NCI-H1417 treated with DMSO at 0.1 percent for 48 hours (cell line): ENCODE measurements around the gene ZNF236.

Experiments
- DNase-seq: peaks from one replicate; lab custom pipeline; 2025; lab: John Stamatoyannopoulos, UW

ZNF236 gene

DNA sequence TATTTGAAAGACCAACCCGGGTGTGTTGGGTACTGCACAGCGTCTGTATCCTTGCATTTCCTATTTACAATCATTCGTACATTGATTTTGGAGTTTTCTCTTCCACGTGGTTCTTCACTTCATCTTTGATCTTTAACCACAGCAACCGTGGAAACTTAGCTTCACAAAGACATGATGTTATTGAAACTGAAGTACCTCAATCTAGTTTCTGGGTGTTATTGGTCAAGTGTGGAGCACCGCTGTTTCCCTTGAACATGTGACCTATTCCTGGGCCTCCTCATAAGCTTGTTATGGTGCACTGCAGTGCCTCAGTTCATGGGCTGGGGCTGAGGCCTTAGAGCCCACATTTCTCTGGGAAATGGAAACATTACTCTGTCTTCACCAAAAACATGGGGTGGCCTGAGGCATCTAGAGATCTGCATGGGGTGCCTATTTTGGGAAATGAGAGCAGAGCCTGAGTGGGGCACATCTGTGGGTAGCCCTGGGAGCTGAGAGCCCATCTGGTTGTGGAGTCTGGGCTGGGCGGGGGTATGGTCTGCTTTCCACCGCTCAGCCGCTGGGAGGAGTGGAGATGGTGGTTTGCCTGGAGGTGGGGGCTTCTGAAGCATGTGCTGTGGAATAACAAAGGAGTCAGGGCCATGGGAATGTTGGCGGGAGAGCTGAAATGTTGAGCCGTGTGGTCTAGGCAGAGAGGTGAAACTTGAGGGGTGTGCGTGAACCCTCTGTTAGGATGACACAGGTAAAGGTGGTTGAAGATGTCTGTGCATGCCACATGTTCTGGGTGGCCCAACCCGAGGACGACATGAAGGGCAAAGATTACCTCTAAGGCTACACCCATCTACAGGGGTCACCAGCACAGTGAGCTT, 37.4 kb downstream of the ZNF236 start:
- no peak for DNase-seq

DNA sequence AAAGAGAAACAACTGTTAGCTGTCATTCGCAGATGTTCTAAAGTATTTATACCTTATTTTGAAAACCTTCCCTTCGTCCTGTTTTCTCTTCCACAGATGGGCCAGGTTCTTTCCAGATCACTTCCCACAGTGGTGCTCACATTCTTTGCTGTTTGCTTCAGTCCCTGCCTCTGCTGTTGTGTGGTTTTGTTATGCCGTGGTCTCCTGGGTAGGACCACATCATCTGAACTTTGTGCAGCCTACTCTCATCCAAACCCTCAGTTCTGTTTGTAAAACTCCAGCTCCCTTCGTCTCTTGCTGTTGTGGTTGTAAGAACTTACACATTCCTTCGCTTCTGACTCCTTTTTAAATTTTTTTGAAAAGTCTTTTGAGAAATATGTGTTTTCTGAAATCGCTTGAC, 38.1 kb downstream of the ZNF236 start:
- DNase-seq, result no peak

DNA sequence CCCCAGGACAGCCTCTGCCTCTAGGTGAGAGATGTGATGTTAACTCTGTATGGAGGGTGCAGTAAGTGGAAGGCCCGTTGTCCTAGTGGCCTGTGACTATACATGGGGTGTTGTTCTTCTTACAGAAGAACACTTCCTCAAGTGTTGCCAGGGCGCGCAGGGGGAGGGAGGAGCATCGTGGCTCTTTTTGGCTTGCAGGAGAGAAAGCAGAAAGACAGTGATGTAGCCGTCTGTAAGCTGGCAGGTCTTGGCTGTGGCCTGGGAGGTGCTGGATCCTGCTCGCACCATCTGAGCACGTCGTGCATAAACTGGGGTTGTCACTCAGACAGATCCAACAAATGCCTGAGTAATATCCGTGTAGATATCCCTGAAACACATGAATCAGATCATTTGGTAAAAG, 44.3 kb downstream of the ZNF236 start:
- no peak for DNase-seq

DNA sequence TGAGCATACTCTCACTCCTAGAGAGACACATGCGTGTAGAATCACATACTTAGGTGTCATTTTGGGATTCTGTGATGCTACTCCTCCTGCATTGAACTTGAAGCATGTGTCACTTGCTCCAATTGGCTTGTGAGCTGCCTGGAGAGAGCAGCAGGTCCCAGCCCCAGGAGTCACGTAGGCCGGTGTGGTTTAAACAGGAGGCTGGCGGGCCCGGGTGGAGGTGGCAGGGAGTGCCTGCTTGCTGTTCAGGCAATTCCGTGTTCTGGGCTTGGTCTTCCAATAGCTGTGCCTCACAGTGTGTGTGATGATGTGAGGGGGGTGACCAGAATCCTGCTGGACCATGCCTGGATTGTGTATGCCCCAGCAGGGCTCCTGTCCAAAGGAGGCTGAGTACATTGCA, 51.0 kb downstream of the ZNF236 start:
- DNase-seq, result no peak

DNA sequence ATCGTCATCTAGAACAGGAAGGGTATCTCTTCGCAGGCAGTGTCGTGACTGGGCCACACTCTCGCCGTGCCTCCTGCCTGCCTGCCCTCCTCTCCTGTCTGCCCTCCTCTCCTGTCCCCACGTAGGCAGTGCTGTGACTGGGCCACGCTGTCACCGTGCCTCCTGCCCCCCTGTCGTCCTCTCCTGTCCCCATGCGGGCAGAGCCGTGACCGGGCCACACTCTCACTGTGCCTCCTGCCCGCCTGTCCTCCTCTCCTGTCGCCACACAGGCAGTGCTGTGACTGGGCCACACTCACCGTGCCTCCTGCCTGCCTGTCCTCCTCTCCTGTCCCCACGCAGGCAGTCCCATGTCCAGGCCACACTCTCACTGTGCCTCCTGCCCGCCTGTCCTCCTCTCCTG, 51.4 kb downstream of the ZNF236 start:
- no peak for DNase-seq

DNA sequence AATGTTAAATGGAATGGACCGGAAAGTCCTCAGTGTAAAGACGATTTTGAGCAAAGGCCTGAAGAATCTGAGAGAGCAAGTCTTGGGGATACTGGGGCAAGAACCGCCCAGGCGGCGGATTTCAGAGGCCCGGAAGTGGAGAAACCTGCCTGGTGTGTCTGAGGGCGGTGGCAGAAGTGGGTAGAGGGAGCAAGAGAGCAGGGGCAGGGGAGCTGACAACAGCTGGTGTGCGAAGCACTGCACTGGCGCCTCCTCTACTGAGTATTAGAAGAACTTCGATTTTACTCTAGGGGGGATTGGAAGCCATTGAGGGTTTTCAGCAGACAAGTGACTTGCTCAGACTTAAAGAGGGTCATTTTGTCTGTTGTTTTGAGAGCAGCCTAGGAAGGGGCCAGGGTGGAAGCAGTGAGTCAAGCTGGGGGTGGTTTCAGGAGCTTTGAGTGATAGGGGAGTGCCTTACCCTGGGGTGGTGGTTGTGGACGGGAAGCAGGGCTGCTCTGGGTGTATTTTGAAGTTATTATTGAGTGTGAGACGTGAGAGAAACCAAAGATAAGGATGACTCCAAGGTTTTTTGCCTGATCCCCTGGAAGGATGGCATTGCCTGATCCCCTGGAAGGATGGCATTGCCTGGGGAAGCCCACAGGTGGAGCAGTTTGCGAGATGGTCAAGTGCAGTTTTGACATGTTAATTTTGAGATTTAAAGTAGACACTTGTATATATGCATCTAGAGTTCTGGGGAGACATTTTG, 52.5 kb downstream of the ZNF236 start:
- DNase-seq, result no peak

DNA sequence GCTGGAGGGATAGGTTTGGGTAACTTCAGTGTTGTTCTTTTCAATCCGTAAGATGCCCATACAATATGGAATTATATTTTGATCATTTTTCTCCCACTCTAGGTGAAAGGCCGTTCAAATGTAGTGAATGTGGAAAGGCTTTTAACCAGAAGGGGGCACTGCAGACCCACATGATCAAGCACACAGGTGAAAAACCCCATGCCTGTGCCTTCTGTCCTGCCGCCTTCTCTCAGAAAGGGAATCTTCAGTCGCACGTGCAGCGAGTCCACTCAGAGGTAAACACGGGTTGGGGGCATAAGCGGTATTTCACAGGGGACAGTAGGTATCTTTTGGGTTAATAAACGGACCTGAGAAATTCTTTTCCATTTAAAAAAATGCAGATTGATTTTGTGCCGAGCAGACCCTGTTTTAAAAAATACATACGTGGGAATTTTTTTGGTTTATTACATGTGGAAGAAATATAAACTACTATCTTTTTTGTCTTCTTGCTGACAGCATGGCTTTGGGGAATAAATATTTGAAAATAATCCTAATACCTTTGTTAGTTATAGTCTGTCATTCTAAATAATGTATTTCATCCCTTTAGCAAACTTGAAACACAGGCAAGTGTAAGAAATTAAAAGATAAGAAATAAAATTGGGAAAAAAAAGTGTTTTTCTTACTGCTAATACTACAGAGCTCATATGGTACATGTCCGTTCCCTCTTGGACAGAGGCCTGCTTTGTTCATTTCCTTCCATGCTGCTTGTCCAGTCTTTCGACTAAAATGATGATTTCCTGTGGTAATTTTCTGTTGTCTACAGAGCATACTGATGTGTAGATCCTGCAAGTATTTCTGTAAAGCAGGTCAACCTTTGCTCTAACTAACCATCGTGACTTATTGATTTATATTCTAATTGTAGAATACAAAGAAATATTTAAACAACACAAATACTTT, 53.3 kb downstream of the ZNF236 start:
- DNase-seq, result peak; percentile 14

DNA sequence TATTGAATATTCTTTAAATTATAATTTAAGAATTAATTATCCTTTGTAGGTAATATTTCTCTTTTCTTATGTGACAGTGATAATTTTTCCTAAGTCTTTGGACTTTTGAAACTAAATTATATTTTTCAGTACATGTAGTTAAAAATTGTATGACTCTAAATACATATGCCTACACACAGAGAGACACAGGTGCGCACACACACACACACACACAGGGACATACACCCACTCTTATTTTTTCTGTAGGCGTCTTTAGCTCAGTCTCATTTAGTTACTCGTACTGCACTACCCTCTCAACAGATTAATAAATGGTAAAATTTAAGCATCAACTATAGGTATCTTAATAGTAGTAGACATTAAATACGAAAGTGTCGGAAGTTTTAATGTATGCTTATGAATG, 56.1 kb downstream of the ZNF236 start:
- DNase-seq, result no peak

DNA sequence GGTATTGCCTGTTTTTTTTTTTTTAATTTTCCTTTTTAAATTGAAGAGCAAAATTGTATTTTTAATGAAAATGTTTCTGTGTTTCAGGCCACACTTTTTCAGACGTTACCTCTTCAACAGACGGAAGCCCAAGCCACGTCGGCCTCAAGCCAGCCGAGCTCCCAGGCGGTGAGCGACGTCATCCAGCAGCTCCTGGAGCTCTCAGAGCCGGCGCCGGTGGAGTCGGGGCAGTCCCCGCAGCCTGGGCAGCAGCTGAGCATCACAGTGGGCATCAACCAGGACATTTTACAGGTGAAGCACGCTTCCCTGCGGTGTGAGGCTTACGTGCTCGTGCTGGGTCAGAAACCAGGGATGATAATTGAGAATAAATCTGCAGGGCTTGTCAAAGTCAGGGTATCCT, 57.7 kb downstream of the ZNF236 start:
- DNase-seq, result no peak

DNA sequence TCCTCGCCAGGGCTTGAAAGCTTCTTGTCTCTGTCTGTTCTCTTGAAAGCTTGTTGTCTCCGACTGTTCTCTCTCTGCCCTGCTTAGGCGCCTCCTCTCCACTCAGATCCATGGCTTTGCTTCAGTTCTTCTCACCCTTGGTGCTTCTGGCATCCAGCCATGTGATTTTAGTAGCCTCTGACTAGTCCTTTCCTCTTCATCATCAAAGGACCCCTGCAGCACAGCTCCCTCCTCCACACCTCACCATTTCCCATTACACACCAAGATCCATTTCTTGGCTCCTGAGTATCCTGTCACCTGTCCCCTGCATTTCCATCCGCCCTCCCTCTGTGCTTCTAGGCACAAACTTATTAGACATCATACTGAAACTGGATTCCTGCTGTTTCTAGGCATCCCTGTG, 59.4 kb downstream of the ZNF236 start:
- DNase-seq, result no peak

DNA sequence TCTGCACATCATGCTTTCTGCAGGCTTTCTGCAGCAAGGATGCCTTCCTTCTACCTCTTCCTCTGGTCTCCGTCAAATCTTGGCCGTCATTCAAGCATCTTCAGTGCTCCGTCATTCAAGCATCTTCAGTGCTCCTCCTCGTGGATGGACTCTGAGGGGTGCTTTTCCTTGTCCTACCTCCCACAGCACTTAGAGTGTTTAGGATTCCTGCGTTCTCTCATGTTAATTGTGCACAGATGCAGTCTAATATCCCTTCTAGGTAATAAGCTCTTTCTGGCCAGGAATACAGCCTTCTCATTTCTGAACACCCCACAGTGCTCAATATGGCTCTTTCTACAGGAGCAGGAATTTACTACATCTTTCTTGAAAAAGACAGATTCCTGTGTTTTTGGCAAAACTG, 59.8 kb downstream of the ZNF236 start:
- no peak for DNase-seq

DNA sequence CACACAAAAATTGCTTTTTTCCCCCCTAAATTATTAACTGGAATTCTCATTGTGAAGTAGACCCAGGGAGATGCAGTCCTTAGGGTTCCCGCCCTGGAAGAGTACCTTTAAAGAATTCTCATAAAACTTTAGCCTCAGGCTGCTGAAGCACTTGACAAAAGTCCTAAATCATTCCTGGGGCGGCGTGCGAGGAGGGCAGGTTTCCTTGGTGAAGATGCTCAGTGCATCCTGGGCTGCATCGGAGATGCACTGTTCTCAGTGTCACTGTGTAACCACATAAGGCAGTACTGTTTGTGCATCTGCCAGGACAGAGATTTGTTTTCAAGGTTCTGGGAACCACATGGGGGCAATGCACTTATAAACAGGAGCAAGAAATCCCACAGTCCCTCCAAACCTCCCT, 62.6 kb downstream of the ZNF236 start:
- DNase-seq, result no peak

DNA sequence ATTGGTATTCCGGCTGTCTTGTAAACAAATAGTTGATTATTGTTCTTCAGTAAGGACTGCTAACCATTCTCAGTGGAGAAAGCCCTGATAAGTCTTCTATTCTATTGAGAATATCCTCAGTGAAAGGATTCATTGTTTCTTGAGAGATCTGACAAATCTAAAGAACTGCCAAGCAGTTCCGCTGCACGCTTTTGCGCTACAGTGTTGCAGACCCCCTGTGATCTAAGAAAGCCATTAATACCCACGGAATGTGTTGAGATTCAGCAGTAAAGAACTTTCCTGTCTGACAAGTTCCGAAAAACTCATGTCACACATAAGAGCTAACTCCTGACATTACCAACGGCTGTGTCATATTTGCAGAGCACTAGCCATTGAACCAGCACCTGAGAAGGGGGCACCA, 63.8 kb downstream of the ZNF236 start:
- DNase-seq, result no peak

DNA sequence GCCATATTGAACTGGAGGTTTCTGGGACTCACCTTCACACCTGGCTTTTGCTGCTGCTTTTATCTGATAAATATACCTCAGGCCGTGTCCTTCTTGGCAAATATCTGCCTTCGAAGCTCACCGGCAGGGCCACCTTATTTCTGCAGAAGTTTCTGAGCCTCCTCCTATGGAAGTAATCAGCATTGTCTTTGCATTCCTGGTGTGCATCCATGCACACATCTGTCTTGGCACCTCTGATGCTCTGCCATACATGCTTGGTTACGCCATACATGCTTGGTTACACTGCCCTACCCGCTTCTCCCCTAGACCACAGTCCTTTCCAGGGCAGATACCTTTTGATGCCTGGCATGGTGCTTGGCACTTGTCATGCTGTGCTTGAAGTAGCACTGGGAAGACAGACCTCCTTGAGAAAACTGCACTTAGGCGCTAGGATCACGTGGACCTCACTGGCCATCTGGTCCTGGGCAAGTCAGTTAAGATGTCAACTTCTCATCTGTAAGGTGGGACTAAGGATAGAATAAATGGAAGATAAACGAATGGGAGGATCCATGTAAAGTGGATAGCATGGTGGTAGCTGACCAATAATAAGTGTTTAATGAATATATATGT, 66.8 kb downstream of the ZNF236 start:
- DNase-seq, result no peak

DNA sequence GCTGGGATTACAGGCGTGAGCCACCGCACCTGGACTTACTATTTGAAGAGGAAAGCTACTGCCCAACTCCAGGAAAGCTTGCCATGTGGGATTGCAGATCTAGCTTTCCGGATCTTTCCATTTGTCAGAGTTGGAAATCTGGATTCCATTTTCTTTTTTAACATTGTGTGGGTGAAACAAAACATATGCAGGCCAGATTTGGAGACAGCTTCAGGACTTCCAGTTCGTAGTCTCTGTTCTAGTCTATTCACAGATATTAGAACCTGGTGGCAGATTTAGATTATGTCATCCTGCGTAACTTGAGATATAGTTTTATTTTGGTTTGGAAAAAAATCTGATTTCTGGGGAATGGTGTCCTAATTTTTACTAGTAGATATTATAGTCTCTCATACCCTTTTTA, 70.5 kb downstream of the ZNF236 start:
- no peak for DNase-seq

DNA sequence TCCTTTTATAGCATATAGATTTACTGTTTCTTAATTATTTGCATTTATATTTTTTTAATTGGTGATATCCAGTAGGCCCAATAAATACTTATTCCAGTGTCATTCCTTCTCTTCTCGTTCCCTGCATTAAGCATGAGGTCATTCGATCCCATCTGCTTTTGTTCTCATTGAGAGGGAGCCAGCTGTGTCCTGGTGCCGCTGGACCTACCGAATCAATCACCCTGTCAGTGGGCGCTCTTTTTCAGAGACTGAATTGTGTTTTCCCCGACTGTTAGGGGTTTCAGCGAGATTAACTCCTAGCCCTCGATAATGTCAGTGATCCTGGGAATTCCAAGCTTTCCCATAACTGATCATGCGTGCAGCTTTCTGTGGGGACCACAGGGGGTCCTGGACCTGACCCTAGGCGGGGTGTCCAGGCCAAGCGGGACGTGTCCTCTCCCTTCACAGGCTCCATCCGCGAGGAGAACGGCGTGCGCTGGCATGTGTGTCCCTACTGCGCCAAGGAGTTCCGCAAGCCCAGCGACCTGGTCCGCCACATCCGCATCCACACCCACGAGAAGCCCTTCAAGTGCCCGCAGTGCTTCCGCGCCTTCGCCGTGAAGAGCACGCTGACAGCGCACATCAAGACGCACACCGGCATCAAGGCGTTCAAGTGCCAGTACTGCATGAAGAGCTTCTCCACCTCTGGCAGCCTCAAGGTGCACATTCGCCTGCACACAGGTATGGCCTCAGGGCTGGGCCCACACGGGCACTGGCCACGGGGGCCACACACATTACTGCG, 72.4 kb downstream of the ZNF236 start:
- DNase-seq, result no peak

DNA sequence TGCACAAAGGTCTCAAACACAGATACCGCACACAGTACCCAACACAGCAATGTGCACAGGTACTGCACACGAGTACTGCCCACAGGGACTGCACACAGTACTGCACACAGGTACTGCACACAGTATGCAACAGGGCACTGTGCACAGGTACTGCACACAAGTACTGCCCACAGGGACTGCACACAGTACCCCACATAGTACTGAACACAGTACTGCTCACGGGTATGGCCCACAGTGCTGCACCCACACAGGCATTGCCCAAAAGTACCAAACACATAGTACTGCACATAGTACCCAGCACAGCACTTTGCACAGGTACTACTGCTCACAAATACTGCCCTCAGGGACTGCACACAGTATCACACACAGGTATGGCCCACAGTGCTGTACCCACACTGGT, 73.1 kb downstream of the ZNF236 start:
- no peak for DNase-seq

DNA sequence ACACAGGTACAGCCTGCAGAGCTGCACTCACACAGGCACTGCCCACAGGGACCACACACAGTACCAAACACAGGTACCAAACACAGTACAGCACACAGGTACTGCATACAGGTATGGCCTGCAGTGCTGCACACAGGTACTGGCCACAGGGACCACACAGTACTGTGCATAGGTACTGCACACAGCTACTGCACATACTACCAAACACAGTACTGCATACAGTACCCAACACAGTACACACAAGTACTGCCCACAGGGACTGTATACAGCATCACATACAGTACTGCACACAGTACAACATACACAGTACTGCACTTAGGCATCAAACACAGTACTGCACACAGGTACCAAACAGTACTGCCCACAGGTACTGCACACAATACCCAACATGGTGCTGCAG, 74.3 kb downstream of the ZNF236 start:
- no peak for DNase-seq

DNA sequence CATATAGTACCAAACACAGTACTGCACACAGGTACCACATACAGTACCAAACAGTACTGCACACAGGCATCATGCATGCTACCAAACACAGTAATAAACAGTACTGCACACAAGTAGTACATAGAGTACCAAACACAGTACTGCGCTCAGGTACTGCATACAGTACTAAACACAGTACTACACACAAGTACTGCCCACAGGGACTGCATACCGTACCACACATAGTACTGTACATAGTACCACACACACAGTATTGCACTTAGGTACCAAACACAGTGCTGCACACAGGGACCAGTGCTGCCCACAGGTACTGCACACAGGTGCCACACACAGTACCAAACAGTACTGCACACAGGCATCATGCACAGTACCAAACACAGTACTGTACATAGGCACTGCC, 74.9 kb downstream of the ZNF236 start:
- DNase-seq, result no peak

DNA sequence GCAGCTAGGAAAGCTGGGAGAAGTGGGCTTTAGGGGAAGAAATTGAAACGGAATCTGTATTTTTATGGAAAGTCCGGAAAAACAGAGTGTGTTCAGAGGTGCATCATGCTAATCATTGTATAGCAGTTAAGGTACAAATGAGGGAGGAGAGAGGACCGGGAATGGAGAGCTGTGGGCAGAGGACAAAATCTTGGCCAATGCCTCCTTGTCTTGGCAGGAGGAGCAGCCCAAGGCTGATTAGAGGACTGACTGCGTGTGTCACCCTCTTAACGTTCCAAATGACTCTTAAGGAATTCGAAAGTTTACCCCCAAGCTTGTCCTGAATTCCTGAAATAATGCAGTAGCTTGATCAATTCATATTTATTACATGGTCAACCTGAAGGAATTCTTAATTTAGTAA, 81.0 kb downstream of the ZNF236 start:
- no peak for DNase-seq

DNA sequence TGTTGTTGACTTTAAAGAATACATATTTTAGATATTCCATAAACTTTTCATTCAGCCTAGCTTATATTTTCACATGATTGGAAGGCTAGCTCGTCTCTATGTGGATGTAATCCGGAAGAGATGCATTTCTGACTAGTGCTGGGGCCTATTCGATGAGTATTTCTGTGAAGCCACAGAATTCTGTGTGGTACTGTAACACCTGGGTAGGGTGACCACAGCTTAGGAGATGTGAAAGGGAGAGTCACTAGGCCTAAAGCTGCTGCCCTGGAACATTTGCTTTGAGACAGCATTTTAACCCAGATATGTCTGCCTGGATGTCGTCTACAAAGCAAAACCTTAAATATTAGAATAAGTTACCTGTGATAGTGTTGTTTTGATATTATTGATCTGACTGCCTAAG, 83.5 kb downstream of the ZNF236 start:
- no peak for DNase-seq
